ENCODE results near the gene CXCR3. TPM values are rescaled to one million over a fixed set of nuclear protein-coding genes. Genes with fewer than 3 reads are reported as not detected.

CXCR3 gene
- total and polyA plus RNA-seq, 2 of the 13 experiments (the other 11 are each of a cell fraction or from before 2014, with no cell fraction given) = 0.18 TPM; not detected in 1

- Histone ChIP-seq H2AFZ (ENCODE audit: low read length) (no peak overlapping the region), H4K20me1 (ENCODE audit: insufficient read depth, low read length) (no peaks in the 10 kb centered on the region), H3K4me2 (ENCODE audit: low read depth, low read length) (no peak overlapping the region), H3K9ac (ENCODE audit: insufficient read depth, low read depth, low read length) (no peak overlapping the region), H3K4me3 (replicated peaks in 1 of 3; ENCODE audit: insufficient read depth in 1 of 3, low read depth in 2 of 3, low read length in 3 of 3) (no peak overlapping the region), H3K36me3 (replicated peaks in 1 of 2; ENCODE audit: control insufficient read depth in 1 of 2, insufficient read depth in 2 of 2, low read length in 2 of 2) (no peaks in the 10 kb centered on the region), H3K27ac (ENCODE audit: extremely low read length, insufficient read depth, low read length) (no peak overlapping the region), H3K27me3 (ENCODE audit: control insufficient read depth in 1 of 2, insufficient read depth in 2 of 2, low read length in 2 of 2) (peaks cover 0 to 3% of the 10 kb centered on the region in 2 experiments; a peak in 1 of 5 replicates), H3K79me2 (ENCODE audit: insufficient read depth, low read length) (no peaks in the 10 kb centered on the region), H3K9me3 (ENCODE audit: low read length) (no peaks in the 10 kb centered on the region), H3K4me1 (ENCODE audit: insufficient read depth, low read length) (no peaks in the 10 kb centered on the region)
- no TSS peak for BruUV-seq (replicated peaks)
- DNase-seq (ENCODE audit: low spot score) = no peak
- intact Hi-C loops (cut with micrococcal nuclease; ENCODE audit: unreplicated experiment) = no loop called here
- in situ Hi-C loops (cut with HindIII; ENCODE audit: extremely low pct_ligation_motif_present, low pct_unique_long_range_greater_than_20kb) = no loop called here
- WGBS (ENCODE audit: low lambda C conversion rate) = 90% methylated on average over 2 of the region's 22 CpGs
- FAIRE-seq = no peak
- POLR2A ChIA-PET = no interaction called here
- ATAC-seq = no peak
- CTCF ChIA-PET (ENCODE audit: low intra/inter-chr PET ratio, low total read pairs) = no interaction called here
- TF ChIP-seq ZNF563 (CRISPR knock-in tag; IDR thresholded peaks at IDR 0.05) (no peak), RFX5 (IDR thresholded peaks at IDR 0.05; ENCODE audit: low read depth, low read length) (no peak), ZNF160 (CRISPR knock-in tag; IDR thresholded peaks at IDR 0.05) (no peak), ZNF138 (CRISPR knock-in tag; IDR thresholded peaks at IDR 0.05; ENCODE audit: low read depth) (no peak), ZNF331 (CRISPR knock-in tag; IDR thresholded peaks at IDR 0.05) (no peak), LCORL (IDR thresholded peaks at IDR 0.05) (no peak), LCORL (CRISPR knock-in tag; IDR thresholded peaks at IDR 0.05) (no peak), ZNF263 (CRISPR knock-in tag; IDR thresholded peaks at IDR 0.05) (no peak), RBFOX2 (IDR thresholded peaks at IDR 0.05; ENCODE audit: low read depth, low read length) (no peak), MIER2 (CRISPR knock-in tag; IDR thresholded peaks at IDR 0.05) (no peak), ZNF232 (CRISPR knock-in tag; IDR thresholded peaks at IDR 0.05; ENCODE audit: borderline replicate concordance) (no peak), REPIN1 (CRISPR knock-in tag; IDR thresholded peaks at IDR 0.05; ENCODE audit: borderline replicate concordance, low read depth) (no peak), RBM22 (optimal IDR thresholded peaks at IDR 0.05; ENCODE audit: low read length) (no peak), ZNF230 (CRISPR knock-in tag; IDR thresholded peaks at IDR 0.05) (no peak), PBX3 (CRISPR knock-in tag; IDR thresholded peaks at IDR 0.05; ENCODE audit: borderline replicate concordance) (no peak), ZNF7 (CRISPR knock-in tag; IDR thresholded peaks at IDR 0.05) (no peak), GPN1 (CRISPR knock-in tag; IDR thresholded peaks at IDR 0.05; ENCODE audit: borderline replicate concordance) (no peak), ZNF75D (CRISPR knock-in tag; IDR thresholded peaks at IDR 0.05; ENCODE audit: borderline replicate concordance) (no peak), HNRNPL (IDR thresholded peaks at IDR 0.05; ENCODE audit: low read depth, low read length) (no peak)
These were observed 42.5 kb upstream of the CXCR3 start for GRCh38 chrX:71660562-71661416.

Data from HepG2 (cell line).